GM18873 (cell line): Measurements from ENCODE around the gene NEK8.
"Not testable (repeated sequence)": the region's sequence is repeated elsewhere in the genome, so short reads cannot be mapped to it uniquely, and the experiment has no call there.

Source experiments
- ATAC-seq: cut with Tn5 transposase; IDR thresholded peaks from one replicate; pipeline ENCODE4 v1.9.1; 2021; ENCODE audit warnings: mild to moderate bottlenecking, moderate library complexity, moderate number of reproducible peaks; ENCODE audit not compliant: unreplicated experiment, low FRiP score

The NEK8 gene

DNA sequence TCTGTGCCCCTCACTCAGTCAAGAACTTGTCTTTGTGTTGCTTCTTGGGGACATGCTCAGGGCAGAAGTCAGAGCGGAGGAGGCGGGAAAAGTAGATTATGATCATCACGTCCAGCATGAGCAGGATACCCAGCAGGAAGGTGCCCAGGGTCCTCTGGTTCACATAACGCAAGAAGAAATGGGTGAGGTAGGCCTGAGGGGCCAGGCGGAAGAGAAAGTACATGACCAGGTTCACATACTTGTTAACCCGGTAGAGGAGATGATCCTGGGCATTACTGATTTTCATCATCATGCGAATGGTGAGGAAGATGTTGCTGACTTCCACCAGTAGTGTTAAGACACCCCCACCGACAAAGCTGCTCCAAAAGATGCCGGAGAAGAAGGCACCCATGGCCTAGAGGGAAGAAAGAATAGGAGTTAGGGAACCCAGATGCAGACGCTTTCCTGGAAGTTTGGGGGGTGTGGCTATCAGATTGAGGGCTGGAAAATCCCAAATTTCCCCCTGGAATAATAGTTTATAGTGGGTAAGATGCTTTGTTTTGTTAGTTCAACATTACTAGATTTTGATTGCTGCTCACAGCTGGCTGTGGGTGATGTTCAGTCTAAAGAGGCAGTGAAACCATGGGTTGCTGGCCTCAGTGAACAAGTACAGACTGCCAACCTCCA, 4.0 kb upstream of the NEK8 start:
- ATAC-seq, result no peak

GRCh38 chr17:28725166-28725659, 3.4 kb upstream of the NEK8 start:
- no peak for ATAC-seq

- no peak for ATAC-seq
Measured at GRCh38 chr17:28725660-28726225, 2.8 kb upstream of the NEK8 start.

- ATAC-seq, result no peak
Measured at GRCh38 chr17:28726226-28726626, 2.4 kb upstream of the NEK8 start, which contains the start of gene TLCD1. Gene TLCD1 (minus strand): TSS chr17:28726233. CDS start chr17:28726097, 136 bp downstream.

GRCh38 chr17:28726627-28727491, 1.7 kb upstream of the NEK8 start:
- ATAC-seq, result peak; percentile 43

- ATAC-seq, result no peak
Measured at GRCh38 chr17:28729950-28730330, 1.4 kb downstream of the NEK8 start.

DNA sequence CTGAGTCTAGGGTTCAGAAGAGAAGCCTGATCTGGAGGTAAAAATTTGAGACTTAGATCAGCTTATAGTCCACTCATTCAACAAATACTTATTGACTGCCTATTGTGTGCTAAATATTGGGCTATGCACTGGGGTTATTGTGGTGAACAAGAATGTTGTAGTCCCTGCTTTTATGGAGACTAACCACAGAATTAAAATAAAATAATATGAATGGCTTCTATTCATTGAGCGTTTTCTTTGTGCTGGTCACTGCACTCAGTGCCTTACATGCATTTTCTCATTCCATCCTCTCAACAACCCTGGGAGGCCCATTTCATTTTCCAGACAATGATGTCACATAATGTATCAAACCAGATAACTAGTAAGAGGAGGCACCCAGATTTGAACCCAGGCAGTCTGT, 4.8 kb downstream of the NEK8 start:
- no peak for ATAC-seq

DNA sequence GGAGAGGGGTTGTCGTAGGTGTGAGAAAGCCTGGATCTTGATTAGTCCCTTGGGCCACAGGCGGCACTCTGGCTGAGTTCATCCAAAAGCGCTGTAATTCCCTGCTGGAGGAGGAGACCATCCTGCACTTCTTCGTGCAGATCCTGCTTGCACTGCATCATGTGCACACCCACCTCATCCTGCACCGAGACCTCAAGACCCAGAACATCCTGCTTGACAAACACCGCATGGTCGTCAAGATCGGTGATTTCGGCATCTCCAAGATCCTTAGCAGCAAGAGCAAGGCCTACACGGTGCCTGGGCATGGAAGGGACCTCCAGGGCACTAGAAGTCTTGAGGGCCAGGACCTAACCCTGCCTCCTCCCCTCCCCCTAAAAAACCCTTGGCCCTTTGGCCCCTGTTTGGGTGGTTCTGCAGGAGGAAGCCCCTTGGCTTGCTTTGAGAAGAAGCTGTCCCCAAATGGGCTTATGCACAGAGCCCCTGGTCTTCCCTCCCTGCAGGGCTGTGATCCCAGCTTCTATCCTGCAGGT, 6.2 kb downstream of the NEK8 start:
- no peak for ATAC-seq

DNA sequence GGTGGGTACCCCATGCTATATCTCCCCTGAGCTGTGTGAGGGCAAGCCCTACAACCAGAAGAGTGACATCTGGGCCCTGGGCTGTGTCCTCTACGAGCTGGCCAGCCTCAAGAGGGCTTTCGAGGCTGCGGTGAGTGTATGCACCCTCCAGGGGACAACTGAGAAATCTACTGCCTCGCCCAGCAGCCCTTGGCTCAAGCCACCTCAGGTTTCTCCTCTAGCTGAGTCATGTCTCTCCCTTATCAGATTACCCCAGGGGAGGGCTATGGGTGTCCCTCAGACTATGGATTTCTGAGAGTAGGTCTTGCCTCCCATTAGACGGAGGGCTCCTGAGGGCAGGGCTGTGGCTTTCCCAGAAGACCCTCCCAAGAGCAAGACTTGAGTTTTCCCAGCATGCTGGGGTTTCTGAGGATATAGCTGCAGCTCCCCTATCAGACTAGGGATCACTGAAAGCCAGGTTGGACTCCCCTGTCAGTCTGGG, 6.7 kb downstream of the NEK8 start:
- no peak for ATAC-seq

DNA sequence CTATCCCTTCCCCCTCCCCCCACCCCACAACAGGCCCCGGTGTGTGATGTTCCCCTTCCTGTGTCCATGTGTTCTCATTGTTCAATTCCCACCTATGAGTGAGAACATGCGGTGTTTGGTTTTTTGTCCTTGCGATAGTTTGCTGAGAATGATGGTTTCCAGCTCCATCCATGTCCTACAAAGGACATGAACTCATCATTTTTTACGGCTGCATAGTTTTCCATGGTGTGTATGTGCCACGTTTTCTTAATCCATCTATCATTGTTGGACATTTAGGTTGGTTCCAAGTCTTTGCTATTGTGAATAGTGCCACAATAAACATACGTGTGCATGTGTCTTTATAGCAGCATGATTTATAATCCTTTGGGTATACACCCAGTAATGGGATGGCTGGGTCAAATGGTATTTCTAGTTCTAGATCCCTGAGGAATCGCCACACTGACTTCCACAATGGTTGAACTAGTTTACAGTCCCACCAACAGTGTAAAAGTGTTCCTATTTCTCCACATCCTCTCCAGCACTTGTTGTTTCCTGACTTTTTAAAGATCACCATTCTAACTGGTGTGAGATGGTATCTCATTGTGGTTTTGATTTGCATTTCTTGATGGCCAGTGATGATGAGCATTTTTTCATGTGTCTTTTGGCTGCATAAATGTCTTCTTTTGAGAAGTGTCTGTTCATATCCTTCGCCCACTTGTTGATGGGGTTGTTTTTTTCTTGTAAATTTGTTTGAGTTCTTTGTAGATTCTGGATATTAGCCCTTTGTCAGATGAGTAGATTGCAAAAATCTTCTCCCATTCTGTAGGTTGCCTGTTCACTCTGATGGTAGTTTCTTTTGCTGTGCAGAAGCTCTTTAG, 7.6 kb downstream of the NEK8 start:
- ATAC-seq, result not testable (repeated sequence)

DNA sequence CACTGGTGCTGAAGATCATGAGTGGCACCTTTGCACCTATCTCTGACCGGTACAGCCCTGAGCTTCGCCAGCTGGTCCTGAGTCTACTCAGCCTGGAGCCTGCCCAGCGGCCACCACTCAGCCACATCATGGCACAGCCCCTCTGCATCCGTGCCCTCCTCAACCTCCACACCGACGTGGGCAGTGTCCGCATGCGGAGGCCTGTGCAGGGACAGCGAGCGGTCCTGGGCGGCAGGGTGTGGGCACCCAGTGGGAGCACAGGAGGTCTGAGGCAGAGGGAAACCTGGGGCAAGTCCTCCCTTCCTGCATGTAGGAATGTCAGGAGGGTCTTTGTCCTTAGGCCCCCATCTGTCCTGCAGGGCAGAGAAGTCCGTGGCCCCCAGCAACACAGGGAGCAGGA, 8.7 kb downstream of the NEK8 start:
- ATAC-seq, result no peak

GRCh38 chr17:28737770-28738679, 9.4 kb downstream of the NEK8 start:
- ATAC-seq, result peak; percentile 43

GRCh38 chr17:28738680-28739384, 10.2 kb downstream of the NEK8 start:
- ATAC-seq, result no peak

DNA sequence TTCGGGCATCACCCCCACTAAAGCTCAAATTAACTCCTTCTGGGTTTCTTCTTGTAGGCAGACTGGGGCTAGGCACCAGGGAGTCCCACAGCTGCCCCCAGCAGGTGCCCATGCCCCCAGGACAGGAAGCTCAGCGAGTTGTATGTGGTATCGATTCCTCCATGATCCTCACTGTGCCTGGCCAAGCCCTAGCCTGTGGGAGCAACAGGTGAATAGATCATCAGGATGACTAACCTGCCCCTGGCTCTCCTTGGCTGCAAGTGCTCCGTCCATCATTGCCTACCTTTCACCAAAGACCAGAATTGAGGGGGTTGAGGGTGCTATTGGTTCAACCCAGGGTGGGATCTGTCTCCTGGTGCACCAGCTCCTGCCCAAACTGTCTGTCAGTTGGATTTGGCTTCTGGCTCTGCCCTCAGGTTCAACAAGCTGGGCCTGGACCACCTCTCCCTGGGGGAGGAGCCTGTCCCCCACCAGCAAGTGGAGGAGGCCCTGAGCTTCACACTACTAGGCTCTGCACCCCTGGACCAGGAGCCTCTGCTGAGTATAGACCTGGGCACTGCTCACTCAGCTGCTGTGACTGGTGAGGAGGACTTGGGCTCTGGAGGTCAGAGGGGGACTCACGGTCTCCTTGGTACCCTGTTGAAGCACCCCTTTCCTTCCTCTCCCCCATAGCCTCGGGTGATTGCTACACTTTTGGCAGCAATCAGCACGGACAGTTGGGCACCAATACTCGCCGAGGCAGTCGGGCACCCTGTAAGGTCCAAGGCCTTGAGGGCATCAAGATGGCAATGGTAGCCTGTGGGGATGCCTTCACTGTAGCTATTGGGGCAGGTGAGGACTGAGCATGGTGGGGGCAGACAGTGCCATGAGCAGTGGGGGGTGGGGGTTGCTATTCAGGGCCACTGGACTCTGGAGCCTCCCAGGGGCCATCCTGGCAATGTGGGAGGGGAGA, 12.1 kb downstream of the NEK8 start:
- no peak for ATAC-seq

GRCh38 chr17:28741358-28742349, 13.1 kb downstream of the NEK8 start:
- no peak for ATAC-seq
